CD4-positive, alpha-beta T cell treated with Interleukin-6 at 100 ng/mL for 8 hours (primary cell): ENCODE data around the gene C5orf63.
"Not testable (repeated sequence)": the region's sequence is repeated elsewhere in the genome, so short reads cannot be mapped to it uniquely, and the experiment has no call there.

Experiments
- DNase-seq: peaks from one replicate; pipeline ENCODE4 v3.0.0-alpha.2; 2020; ENCODE audit warnings: mixed read lengths, low spot score

C5orf63 gene

GRCh38 chr5:127007522-127007921 lies 65.8 kb downstream of the C5orf63 start:
- DNase-seq, result no peak

GRCh38 chr5:127006744-127007143 lies 66.6 kb downstream of the C5orf63 start:
- no peak for DNase-seq

- DNase-seq, result not testable (repeated sequence)
Measured at GRCh38 chr5:127005282-127005681, 68.0 kb downstream of the C5orf63 start.

DNA sequence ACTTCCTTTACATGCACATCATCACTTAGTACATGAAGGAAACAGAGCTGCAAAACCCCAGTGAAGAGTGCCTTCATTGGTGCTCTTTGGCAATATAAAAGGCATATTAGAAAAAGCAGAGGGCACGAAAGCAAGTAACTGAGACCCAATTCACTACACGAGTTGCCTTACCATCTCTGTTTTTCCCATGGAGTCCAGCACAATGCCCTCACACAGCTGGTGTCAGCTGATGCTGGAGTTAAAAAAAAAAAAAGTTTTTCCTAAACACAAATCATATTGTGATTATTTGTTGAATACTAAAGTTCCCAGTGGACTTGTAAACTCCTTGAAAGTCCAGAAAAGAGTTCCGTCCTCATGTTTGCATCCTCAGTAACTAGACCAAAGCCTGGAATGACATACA lies 68.6 kb downstream of the C5orf63 start:
- no peak for DNase-seq

GRCh38 chr5:127003798-127004495 lies 69.4 kb downstream of the C5orf63 start:
- DNase-seq, result no peak

- no peak for DNase-seq
Measured at GRCh38 chr5:127002390-127002789, 70.9 kb downstream of the C5orf63 start.

DNA sequence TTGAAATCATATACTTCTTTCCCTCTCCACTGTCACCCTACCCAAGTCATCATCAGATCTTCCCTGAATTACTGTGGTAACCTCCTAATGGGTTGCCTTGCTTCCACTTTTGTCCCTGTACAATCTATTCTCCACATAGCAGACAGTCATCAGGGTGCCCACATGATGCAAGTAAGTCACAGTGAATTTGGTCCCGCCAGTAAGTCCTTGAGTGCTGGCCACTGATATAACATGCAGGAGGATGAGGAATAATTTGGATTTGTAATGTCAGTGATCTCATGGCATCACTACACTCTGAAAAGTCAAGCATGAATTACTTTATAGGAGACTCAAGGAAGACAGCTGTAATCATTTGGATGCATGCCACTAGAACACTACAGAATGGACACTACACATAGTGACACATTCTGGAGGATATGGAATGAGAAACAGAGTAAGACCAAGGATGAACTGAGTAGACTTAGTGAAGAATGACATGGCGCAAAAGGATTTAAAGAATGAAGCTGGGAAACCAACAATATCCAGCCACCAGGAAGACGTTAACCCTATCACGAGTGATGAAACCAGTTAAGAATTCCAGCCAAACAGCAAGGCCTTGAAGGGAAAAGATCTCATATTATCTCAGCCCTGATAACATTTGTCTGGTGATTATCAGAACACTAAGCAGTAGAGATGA lies 71.5 kb downstream of the C5orf63 start:
- no peak for DNase-seq
